NCI-H345 (cell line): ENCODE data around the gene PSTPIP1.

Source experiments
- DNase-seq: peaks from one replicate; lab custom pipeline; 2025; lab: John Stamatoyannopoulos, UW

The PSTPIP1 gene

GRCh38 chr15:76978522-76979330 is 16.2 kb upstream of the PSTPIP1 start:
- DNase-seq: no peak

- DNase-seq: no peak
Measured at GRCh38 chr15:76979331-76979925, 15.5 kb upstream of the PSTPIP1 start.

- DNase-seq: no peak
Measured at GRCh38 chr15:76979996-76980520, 14.9 kb upstream of the PSTPIP1 start.

- no peak for DNase-seq
Measured at GRCh38 chr15:76982356-76982755, 12.6 kb upstream of the PSTPIP1 start.

GRCh38 chr15:76982756-76983155 is 12.2 kb upstream of the PSTPIP1 start:
- DNase-seq: no peak

GRCh38 chr15:76983590-76984375 is 11.1 kb upstream of the PSTPIP1 start:
- no peak for DNase-seq

GRCh38 chr15:76986743-76987142 is 8.2 kb upstream of the PSTPIP1 start:
- DNase-seq: no peak

GRCh38 chr15:76987276-76987675 is 7.7 kb upstream of the PSTPIP1 start:
- no peak for DNase-seq

GRCh38 chr15:76987896-76988860 is 6.7 kb upstream of the PSTPIP1 start:
- DNase-seq: no peak

- DNase-seq: no peak
Measured at GRCh38 chr15:76988867-76989780, 5.8 kb upstream of the PSTPIP1 start.

GRCh38 chr15:76991048-76991447 is 3.9 kb upstream of the PSTPIP1 start:
- no peak for DNase-seq

GRCh38 chr15:76991741-76992645 is 2.9 kb upstream of the PSTPIP1 start:
- no peak for DNase-seq

GRCh38 chr15:76993114-76993725 is 1.7 kb upstream of the PSTPIP1 start:
- no peak for DNase-seq

GRCh38 chr15:76994001-76994400 is 925 bp upstream of the PSTPIP1 start:
- no peak for DNase-seq

- no peak for DNase-seq
Measured at GRCh38 chr15:76994496-76994895, 430 bp upstream of the PSTPIP1 start.

GRCh38 chr15:76996076-76996525 is 1.2 kb downstream of the PSTPIP1 start:
- no peak for DNase-seq

GRCh38 chr15:76996526-76997401 is 1.8 kb downstream of the PSTPIP1 start:
- no peak for DNase-seq
